HCT116 (cell line): Measurements from ENCODE around the gene ADCK1. TPM values are rescaled to one million over a fixed set of nuclear protein-coding genes. Genes with fewer than 3 reads are reported as not detected.

Source experiments
- ATAC-seq: fragments of 200-7000 bp; cut with Tn5 transposase; 2 replicates; pipeline ENCODE4 v1.9.1; 2020; ENCODE audit warnings: mild to moderate bottlenecking, moderate library complexity
- BruUV-seq: library from RNA; stranded (reverse); fragments of 400-500 nt; replicated peaks from 2 replicates; lab custom pipeline; 2021; lab: Mats Ljungman, UMichigan
- CTCF ChIA-PET: fragments of 300-600 bp; sonication (Branson Sonifier 250); formaldehyde crosslinking; loops from one replicate; lab custom pipeline; 2021; ENCODE audit warnings: antibody characterized with exemption; lab: Charles Lee
- POLR2A ChIA-PET: fragments of 300-600, 350-600 bp; sonication (Branson Sonifier 250); formaldehyde crosslinking; loops from one replicate; lab custom pipeline; 2021; ENCODE audit warnings: antibody characterized with exemption; lab: Charles Lee
- RAD21 ChIA-PET, 2 experiments: fragments of 300-600 bp; sonication (Branson Sonifier 250); formaldehyde crosslinking; loops; one replicate each; lab custom pipeline; 2023; ENCODE audit warnings: low total read pairs in 2 of 2; ENCODE audit not compliant: uncharacterized antibody in 2 of 2, unreplicated experiment in 2 of 2, low non-redundant PET in 1 of 2; lab: Charles Lee
- DNase-seq: peaks from one replicate; pipeline ENCODE4 v3.0.0-alpha.2; 2010; ENCODE audit warnings: low read depth, low spot score
- H2AFZ ChIP-seq: fragments of 200-600 bp; shearing (Covaris generic), sonication (generic); 2 replicates; pipeline ENCODE4 v1.6.1; 2017; ENCODE audit warnings: low read depth, mixed run types, mixed read lengths, antibody characterized with exemption, low read length; ENCODE audit not compliant: poor library complexity, severe bottlenecking
- H3K27ac ChIP-seq: 2 replicates; pipeline ENCODE4 v1.5.1; 2012; ENCODE audit warnings: low read depth, low read length
- H3K27me3 ChIP-seq: fragments of 200-600 bp; sonication (generic); 2 replicates; pipeline ENCODE4 v1.6.1; 2016; ENCODE audit warnings: mixed run types, low read length, mixed read lengths; ENCODE audit not compliant: insufficient read depth
- H3K36me3 ChIP-seq, 2 experiments: fragments of 200-500 bp in 1 of 2; fragments of 200-600 bp in 1 of 2; sonication (Bioruptor generic) in 1 of 2; sonication (generic) in 1 of 2; 2 replicates each; pipeline versions ENCODE4 v1.5.1 to v1.6.1; 2014 to 2016; ENCODE audit warnings: low read length in 2 of 2, inconsistent platforms in 1 of 2, mixed read lengths in 1 of 2, mixed run types in 1 of 2; ENCODE audit not compliant: insufficient read depth in 2 of 2, control insufficient read depth in 1 of 2
- H3K4me1 ChIP-seq, 2 experiments: fragments of 200-600 bp in 1 of 2; sonication (generic) in 1 of 2; 2 replicates each; pipeline versions ENCODE4 v1.5.1 to v1.6.1; 2012 to 2017; ENCODE audit warnings: low read length in 2 of 2, inconsistent platforms in 1 of 2, mild to moderate bottlenecking in 1 of 2, mixed read lengths in 1 of 2, mixed run types in 1 of 2, moderate library complexity in 1 of 2; ENCODE audit not compliant: insufficient read depth in 2 of 2, control insufficient read depth in 1 of 2
- H3K4me2 ChIP-seq: fragments of 200-600 bp; sonication (generic); 2 replicates; pipeline ENCODE4 v1.6.1; 2017; ENCODE audit warnings: mixed run types, low read length, mixed read lengths
- H3K4me3 ChIP-seq, 2 experiments: fragments of 200-600 bp in 1 of 2; sonication (generic) in 1 of 2; replicated peaks in 1 of 2; 2 replicates each; pipeline ENCODE4 v1.5.1; 2011 to 2016; ENCODE audit warnings: low read length in 2 of 2, control low read depth in 1 of 2, low read depth in 1 of 2, mild to moderate bottlenecking in 1 of 2, mixed read lengths in 1 of 2, mixed run types in 1 of 2
- H3K79me2 ChIP-seq: fragments of 200-600 bp; sonication (generic); 2 replicates; pipeline ENCODE4 v1.6.1; 2017; ENCODE audit warnings: mild to moderate bottlenecking, mixed run types, low read length, moderate library complexity, mixed read lengths; ENCODE audit not compliant: insufficient read depth
- H3K9ac ChIP-seq: fragments of 200-600 bp; sonication (generic); 2 replicates; pipeline ENCODE4 v1.6.1; 2016; ENCODE audit warnings: low read length, mixed read lengths
- H3K9me2 ChIP-seq: fragments of 200-600 bp; sonication (generic), shearing (Covaris generic); 2 replicates; pipeline ENCODE4 v1.6.1; 2017; ENCODE audit warnings: mixed run types, mild to moderate bottlenecking, moderate library complexity; ENCODE audit not compliant: insufficient read depth
- H3K9me3 ChIP-seq, 2 experiments: fragments of 200-500 bp in 1 of 2; fragments of 200-600 bp in 1 of 2; sonication (Bioruptor generic) in 1 of 2; sonication (generic) in 1 of 2; 2 replicates each; pipeline ENCODE4 v1.6.1; 2014 to 2017; ENCODE audit warnings: low read length in 2 of 2, mixed read lengths in 2 of 2, inconsistent platforms in 1 of 2, low read depth in 1 of 2, mild to moderate bottlenecking in 1 of 2, mixed run types in 1 of 2, moderate library complexity in 1 of 2; ENCODE audit not compliant: control insufficient read depth in 1 of 2, insufficient read depth in 1 of 2
- H4K20me1 ChIP-seq: fragments of 200-600 bp; sonication (generic), shearing (Covaris generic); 2 replicates; pipeline ENCODE4 v1.6.1; 2017; ENCODE audit warnings: mixed run types, mild to moderate bottlenecking, moderate library complexity; ENCODE audit not compliant: insufficient read depth
- ATF3 ChIP-seq: IDR thresholded peaks from 2 replicates; pipeline ENCODE4 v1.6.1; 2012
- ELF1 ChIP-seq: IDR thresholded peaks from 2 replicates; pipeline ENCODE4 v1.6.1; 2012; ENCODE audit warnings: low read depth, borderline replicate concordance
- EZH2 ChIP-seq: fragments of 200-600 bp; sonication (generic); IDR thresholded peaks from 2 replicates; pipeline ENCODE4 v1.6.1; 2017; ENCODE audit warnings: antibody characterized with exemption, mixed run types
- JUND ChIP-seq: IDR thresholded peaks from 2 replicates; pipeline ENCODE4 v1.6.1; 2012
- POLR2A ChIP-seq: IDR thresholded peaks from 2 replicates; pipeline ENCODE4 v1.7.0; 2011; ENCODE audit warnings: borderline replicate concordance; ENCODE audit not compliant: insufficient read depth, insufficient read length; ENCODE audit errors: extremely low read depth
- POLR2AphosphoS5 ChIP-seq: IDR thresholded peaks from 2 replicates; pipeline ENCODE4 v1.6.1; 2011; ENCODE audit warnings: mild to moderate bottlenecking, low read depth, low read length, moderate library complexity
- REST ChIP-seq: IDR thresholded peaks from 2 replicates; pipeline ENCODE4 v1.6.1; 2012; ENCODE audit warnings: low read depth
- SP1 ChIP-seq: IDR thresholded peaks from 2 replicates; pipeline ENCODE4 v1.6.1; 2012; ENCODE audit warnings: low read depth
- SRF ChIP-seq: IDR thresholded peaks from 2 replicates; pipeline ENCODE4 v1.6.1; 2012; ENCODE audit warnings: low read depth
- YY1 ChIP-seq: IDR thresholded peaks from 2 replicates; pipeline ENCODE4 v1.6.1; 2011; ENCODE audit warnings: low read length, low read depth, moderate library complexity, mild to moderate bottlenecking; ENCODE audit not compliant: insufficient replicate concordance; ENCODE audit errors: extremely low read depth
- ZBTB33 ChIP-seq: IDR thresholded peaks from 2 replicates; pipeline ENCODE4 v1.6.1; 2011; ENCODE audit warnings: mild to moderate bottlenecking, low read length, moderate library complexity; ENCODE audit not compliant: insufficient replicate concordance; ENCODE audit errors: extremely low read depth
- ZFX ChIP-seq: fragments of 450-650 bp; IDR thresholded peaks from 2 replicates; pipeline ENCODE4 v1.6.1; 2017
- intact Hi-C: fragments of 100-400 bp; cut with micrococcal nuclease; formaldehyde crosslinking; loops from 2 replicates; pipeline ENCODE4 v1.10.0; 2022
- total RNA-seq: library from RNA; stranded (reverse); gene quantifications from one replicate; pipeline ENCODE4 v1.2.1, GENCODE V29; 2021; ENCODE audit not compliant: unreplicated experiment

The ADCK1 gene
- total RNA-seq, 1 experiment from 2014 or later, result 6.0 TPM

- no TSS peak for BruUV-seq
- no peak for ATAC-seq
- Histone ChIP-seq H3K9ac (no peak overlapping the region), H3K79me2 (no peaks in the 10 kb centered on the region), H3K9me3 (no peaks in the 10 kb centered on the region), H3K27ac (no peak overlapping the region), H2AFZ (no peak overlapping the region), H4K20me1 (no peaks in the 10 kb centered on the region), H3K4me1 (no peaks in the 10 kb centered on the region), H3K4me3 (no peak overlapping the region), H3K36me3 (no peaks in the 10 kb centered on the region), H3K27me3 (no peaks in the 10 kb centered on the region), H3K9me2 (no peaks in the 10 kb centered on the region), H3K4me2 (no peak overlapping the region)
- DNase-seq, result no peak
- TF ChIP-seq ATF3, result no peak
- TF ChIP-seq ZFX, result no peak
- no peak for TF ChIP-seq REST
- no peak for TF ChIP-seq POLR2A
- intact Hi-C loops, result no loop called here
- CTCF ChIA-PET, result no interaction called here
- RAD21 ChIA-PET, result no interaction called here
- POLR2A ChIA-PET, result no interaction called here
Observed at GRCh38 chr14:77920312-77920711, 120.4 kb downstream of the ADCK1 start.

GRCh38 chr14:77921818-77922217, 121.9 kb downstream of the ADCK1 start:
- ATAC-seq (no peak), DNase-seq (no peak)
- H3K9me2 ChIP-seq, result no peaks in the 10 kb centered on the region
- H2AFZ ChIP-seq, result no peak overlapping the region
- CTCF ChIA-PET, result no interaction called here
- no peaks in the 10 kb centered on the region for H3K27me3 ChIP-seq
- H3K4me2 ChIP-seq, result no peak overlapping the region
- H3K36me3 ChIP-seq, result no peaks in the 10 kb centered on the region
- intact Hi-C loops, result no loop called here
- POLR2A ChIA-PET, result no interaction called here
- no peak overlapping the region for H3K27ac ChIP-seq
- no peaks in the 10 kb centered on the region for H4K20me1 ChIP-seq
- BruUV-seq, result no TSS peak
- RAD21 ChIA-PET, result no interaction called here
- no peaks in the 10 kb centered on the region for H3K79me2 ChIP-seq
- no peak overlapping the region for H3K9ac ChIP-seq
- no peak overlapping the region for H3K4me3 ChIP-seq
- H3K4me1 ChIP-seq, result no peaks in the 10 kb centered on the region
- no peaks in the 10 kb centered on the region for H3K9me3 ChIP-seq
- no peak for TF ChIP-seq ZBTB33
- TF ChIP-seq EZH2, result no peak
- no peak for TF ChIP-seq SRF
- TF ChIP-seq SP1, result no peak
- TF ChIP-seq ELF1, result no peak
- no peak for TF ChIP-seq REST
- no peak for TF ChIP-seq POLR2AphosphoS5
- no peak for TF ChIP-seq JUND
- no peak for TF ChIP-seq YY1
